Central memory CD8-positive, alpha-beta T cell (primary cell): ENCODE measurements around the gene CHTOP.
A peak's percentile ranks its signal among the peaks of the same experiment; 100 is the strongest.
"Not testable (repeated sequence)": the region's sequence is repeated elsewhere in the genome, so short reads cannot be mapped to it uniquely, and the experiment has no call there.

ENCODE experiments used
- ATAC-seq: fragments of 150-1000 bp; cut with Tn5 transposase; replicated peaks from 2 replicates; pipeline ENCODE4 v1.10.0; 2022; ENCODE audit warnings: mild to moderate bottlenecking, moderate FRiP score, moderate number of reproducible peaks; ENCODE audit not compliant: poor library complexity, severe bottlenecking; ENCODE audit errors: extremely low read depth
- DNase-seq, 2 donors: peaks; one replicate each; pipeline ENCODE4 v3.0.0; 2021; ENCODE audit warnings: low spot score in 2 of 2
- H3K27ac Mint-ChIP-seq: one replicate; pipeline ENCODE4 v1.8.0; 2022; ENCODE audit warnings: low read depth, mild to moderate bottlenecking, moderate library complexity, mixed read lengths
- H3K27me3 Mint-ChIP-seq: one replicate; pipeline ENCODE4 v1.8.0; 2022; ENCODE audit warnings: mixed read lengths
- H3K36me3 Mint-ChIP-seq: one replicate; pipeline ENCODE4 v1.8.0; 2022; ENCODE audit warnings: mild to moderate bottlenecking, moderate library complexity, mixed read lengths; ENCODE audit not compliant: insufficient read depth
- H3K4me1 Mint-ChIP-seq: one replicate; pipeline ENCODE4 v1.8.0; 2022; ENCODE audit warnings: mixed read lengths
- H3K4me3 Mint-ChIP-seq: one replicate; pipeline ENCODE4 v1.8.0; 2022; ENCODE audit warnings: mild to moderate bottlenecking, moderate library complexity, mixed read lengths
- H3K9me3 Mint-ChIP-seq: one replicate; pipeline ENCODE4 v1.8.0; 2022; ENCODE audit warnings: mixed read lengths

The CHTOP gene

GRCh38 chr1:153633754-153634665 lies at the start of gene CHTOP:
Gene CHTOP, plus strand, starts transcription at chr1:153634066. Its CDS starts 2,523 bp downstream, at chr1:153636589.
- peak within 1 kb of the TSS; percentile 95 for H3K4me3 Mint-ChIP-seq
- DNase-seq (peak; percentile 96 to 98), ATAC-seq (peak; percentile 88)
- H3K4me1 Mint-ChIP-seq = peaks cover 32% of the 10 kb centered on the region
- no peaks in the 10 kb centered on the region for H3K27me3 Mint-ChIP-seq
- H3K27ac Mint-ChIP-seq = peak within 1 kb of the TSS; percentile 98
- no peaks in the 10 kb centered on the region for H3K9me3 Mint-ChIP-seq
- H3K36me3 Mint-ChIP-seq = peaks cover 44% of the 10 kb centered on the region

DNA sequence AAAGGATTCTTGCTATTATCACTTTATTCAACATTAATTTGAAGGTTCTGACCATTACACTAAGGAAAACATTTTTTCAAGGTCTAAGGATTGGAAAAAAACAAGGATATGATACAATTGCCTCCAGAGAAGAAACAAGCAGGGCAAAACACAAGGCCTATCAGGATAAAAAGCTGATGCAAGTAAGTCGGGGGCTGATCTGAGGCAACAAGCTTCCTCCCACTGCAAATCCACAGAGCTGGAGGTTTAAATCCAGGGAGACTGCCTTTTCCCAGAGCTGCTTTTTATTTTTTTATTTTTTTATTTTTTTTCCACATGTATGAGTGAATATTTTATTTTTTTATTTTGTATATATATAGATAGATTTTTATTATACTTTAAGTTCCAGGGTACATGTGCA lies 48.9 kb upstream of the CHTOP start:
- H3K36me3 Mint-ChIP-seq = peaks cover 2% of the 10 kb centered on the region
- no peaks in the 10 kb centered on the region for H3K9me3 Mint-ChIP-seq
- ATAC-seq = no peak
- H3K4me3 Mint-ChIP-seq = no peak overlapping the region
- DNase-seq = no peak
- H3K27me3 Mint-ChIP-seq = peaks cover 32% of the 10 kb centered on the region
- H3K4me1 Mint-ChIP-seq = no peaks in the 10 kb centered on the region
- no peak overlapping the region for H3K27ac Mint-ChIP-seq

GRCh38 chr1:153586347-153586746 lies 47.5 kb upstream of the CHTOP start:
- Mint-ChIP-seq H3K27me3 (peaks cover 32% of the 10 kb centered on the region), H3K4me3 (no peak overlapping the region), H3K9me3 (no peaks in the 10 kb centered on the region), H3K4me1 (no peaks in the 10 kb centered on the region), H3K27ac (no peak overlapping the region), H3K36me3 (peaks cover 2% of the 10 kb centered on the region)
- ATAC-seq (no peak), DNase-seq (no peak)

DNA sequence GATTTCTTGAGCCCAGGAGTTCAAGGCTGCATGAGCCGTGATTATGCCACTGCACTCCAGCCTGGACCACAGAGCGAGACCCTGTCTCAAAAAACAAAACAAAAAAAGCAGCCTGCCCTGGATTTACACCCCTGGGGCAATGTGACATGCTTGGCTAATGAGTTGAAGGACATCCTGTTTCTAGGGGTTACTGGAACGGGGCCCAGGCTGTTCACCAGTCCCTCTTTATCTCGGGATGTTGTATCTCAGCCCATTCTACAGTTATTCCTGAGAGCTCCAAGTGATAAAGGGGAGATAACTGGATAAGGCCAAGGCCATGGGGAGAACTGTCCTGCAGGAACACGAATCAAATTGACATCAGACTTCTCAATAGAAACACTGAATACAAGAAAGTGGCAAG lies 46.6 kb upstream of the CHTOP start:
- peaks cover 32% of the 10 kb centered on the region for H3K27me3 Mint-ChIP-seq
- DNase-seq (no peak), ATAC-seq (no peak)
- H3K27ac Mint-ChIP-seq = no peak overlapping the region
- no peaks in the 10 kb centered on the region for H3K9me3 Mint-ChIP-seq
- no peaks in the 10 kb centered on the region for H3K4me1 Mint-ChIP-seq
- H3K36me3 Mint-ChIP-seq = peaks cover 2% of the 10 kb centered on the region
- no peak overlapping the region for H3K4me3 Mint-ChIP-seq

GRCh38 chr1:153588033-153588432 lies 45.8 kb upstream of the CHTOP start:
- H3K9me3 Mint-ChIP-seq, H3K4me1 Mint-ChIP-seq, H3K27ac Mint-ChIP-seq, DNase-seq, H3K4me3 Mint-ChIP-seq, H3K36me3 Mint-ChIP-seq, ATAC-seq: not testable (repeated sequence)
- peaks cover 32% of the 10 kb centered on the region for H3K27me3 Mint-ChIP-seq

- no peaks in the 10 kb centered on the region for H3K4me1 Mint-ChIP-seq
- H3K36me3 Mint-ChIP-seq = peaks cover 2% of the 10 kb centered on the region
- no peak for ATAC-seq
Measured at GRCh38 chr1:153588482-153588881, 45.4 kb upstream of the CHTOP start.

GRCh38 chr1:153592748-153593147 lies 41.1 kb upstream of the CHTOP start:
- H3K4me3 Mint-ChIP-seq = no peak overlapping the region
- no peak for DNase-seq
- H3K36me3 Mint-ChIP-seq = no peaks in the 10 kb centered on the region
- ATAC-seq = no peak
- no peak overlapping the region for H3K27ac Mint-ChIP-seq
- H3K4me1 Mint-ChIP-seq = no peaks in the 10 kb centered on the region
- no peaks in the 10 kb centered on the region for H3K9me3 Mint-ChIP-seq
- no peaks in the 10 kb centered on the region for H3K27me3 Mint-ChIP-seq

More at GRCh38 chr1:153588482-153588881, 45.4 kb upstream of the CHTOP start:
- no peak overlapping the region for H3K4me3 Mint-ChIP-seq
- DNase-seq = no peak
- H3K27ac Mint-ChIP-seq = no peak overlapping the region
- no peaks in the 10 kb centered on the region for H3K9me3 Mint-ChIP-seq
- H3K27me3 Mint-ChIP-seq = peaks cover 32% of the 10 kb centered on the region

DNA sequence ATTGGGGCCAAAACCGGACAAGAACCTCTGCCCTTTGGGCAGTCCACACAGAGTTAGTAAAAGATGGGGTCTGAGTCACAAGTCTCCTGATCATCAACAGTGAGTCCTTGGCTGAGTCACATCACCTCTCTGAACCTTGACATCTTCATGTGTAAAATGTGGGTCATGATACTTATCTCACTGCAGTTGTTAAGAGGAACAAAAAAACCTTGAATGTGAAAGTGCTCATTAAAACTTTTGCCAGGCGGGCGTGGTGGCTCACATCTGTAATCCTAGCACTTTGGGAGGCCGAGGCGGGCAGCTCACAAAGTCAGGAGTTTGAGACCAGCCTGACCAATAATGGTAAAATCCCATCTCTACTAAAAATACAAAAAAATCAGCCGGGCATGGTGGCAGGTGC lies 36.7 kb upstream of the CHTOP start:
- DNase-seq (no peak), ATAC-seq (no peak)
- no peak overlapping the region for H3K4me3 Mint-ChIP-seq
- H3K27me3 Mint-ChIP-seq = no peaks in the 10 kb centered on the region
- no peak overlapping the region for H3K27ac Mint-ChIP-seq
- H3K36me3 Mint-ChIP-seq = no peaks in the 10 kb centered on the region
- no peaks in the 10 kb centered on the region for H3K4me1 Mint-ChIP-seq
- H3K9me3 Mint-ChIP-seq = no peaks in the 10 kb centered on the region

GRCh38 chr1:153598309-153599172 lies 35.3 kb upstream of the CHTOP start:
- H3K27ac Mint-ChIP-seq = no peak overlapping the region
- H3K27me3 Mint-ChIP-seq = no peaks in the 10 kb centered on the region
- no peaks in the 10 kb centered on the region for H3K36me3 Mint-ChIP-seq
- no peaks in the 10 kb centered on the region for H3K4me1 Mint-ChIP-seq
- H3K9me3 Mint-ChIP-seq = no peaks in the 10 kb centered on the region
- H3K4me3 Mint-ChIP-seq = no peak overlapping the region
- peak; percentile 79 for ATAC-seq
- DNase-seq = no peak

GRCh38 chr1:153599847-153600246 lies 34.0 kb upstream of the CHTOP start:
- H3K4me3 Mint-ChIP-seq = no peak overlapping the region
- no peaks in the 10 kb centered on the region for H3K9me3 Mint-ChIP-seq
- DNase-seq (no peak), ATAC-seq (no peak)
- H3K27ac Mint-ChIP-seq = no peak overlapping the region
- H3K36me3 Mint-ChIP-seq = no peaks in the 10 kb centered on the region
- no peaks in the 10 kb centered on the region for H3K27me3 Mint-ChIP-seq
- no peaks in the 10 kb centered on the region for H3K4me1 Mint-ChIP-seq

GRCh38 chr1:153602749-153603148 lies 31.1 kb upstream of the CHTOP start:
- Mint-ChIP-seq H3K4me3 (no peak overlapping the region), H3K9me3 (no peaks in the 10 kb centered on the region), H3K4me1 (no peaks in the 10 kb centered on the region), H3K36me3 (no peaks in the 10 kb centered on the region), H3K27me3 (no peaks in the 10 kb centered on the region), H3K27ac (no peak overlapping the region)
- DNase-seq (no peak), ATAC-seq (no peak)

DNA sequence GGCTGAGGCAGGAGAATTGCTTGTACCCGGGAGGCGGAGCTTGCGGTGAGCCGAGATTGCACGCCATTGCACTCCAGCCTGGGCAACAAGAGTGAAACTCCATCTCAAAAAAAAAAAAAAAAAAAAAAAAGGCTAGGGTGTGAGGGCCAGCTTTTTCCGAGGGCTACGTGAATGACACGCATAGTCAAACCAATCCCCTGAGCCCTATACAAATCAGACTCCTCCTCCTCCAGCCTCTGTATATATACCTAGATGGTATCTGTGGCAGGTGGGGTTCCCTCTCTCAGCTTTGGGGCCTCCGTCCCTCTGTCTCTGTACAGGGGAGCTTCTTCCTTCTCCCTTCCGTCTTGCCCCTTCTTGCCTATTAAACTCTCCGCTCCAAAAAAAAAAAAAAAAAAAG lies 27.7 kb upstream of the CHTOP start:
- no peak for DNase-seq
- H3K9me3 Mint-ChIP-seq = no peaks in the 10 kb centered on the region
- no peak overlapping the region for H3K27ac Mint-ChIP-seq
- ATAC-seq = no peak
- no peaks in the 10 kb centered on the region for H3K27me3 Mint-ChIP-seq
- no peak overlapping the region for H3K4me3 Mint-ChIP-seq
- no peaks in the 10 kb centered on the region for H3K36me3 Mint-ChIP-seq
- H3K4me1 Mint-ChIP-seq = no peaks in the 10 kb centered on the region
